ENCODE measurements around the gene VGLL4. TPM values are rescaled to one million over a fixed set of nuclear protein-coding genes. Genes with fewer than 3 reads are reported as not detected.

The VGLL4 gene
- total RNA-seq, 1 donor: 94.2 TPM

GRCh38 chr3:11564577-11565001 is 79.1 kb downstream of the VGLL4 start:
- DNase-seq (ENCODE audit: low read depth): no peak
- TF ChIP-seq CTCF (IDR thresholded peaks at IDR 0.05; ENCODE audit: insufficient read depth, low read length): no peak
- no peak overlapping the region for H3K4me3 ChIP-seq (ENCODE audit: low read depth, low read length)

GRCh38 chr3:11563865-11564185 is 79.9 kb downstream of the VGLL4 start:
- TF ChIP-seq CTCF (IDR thresholded peaks at IDR 0.05; ENCODE audit: insufficient read depth, low read length): no peak
- no peak for DNase-seq (ENCODE audit: low read depth)

GRCh38 chr3:11563159-11563864 is 80.4 kb downstream of the VGLL4 start:
- no peak overlapping the region for H3K4me3 ChIP-seq (ENCODE audit: low read depth, low read length)
- no peak for TF ChIP-seq CTCF (IDR thresholded peaks at IDR 0.05; ENCODE audit: insufficient read depth, low read length)
- no peak for DNase-seq (ENCODE audit: low read depth)

More at GRCh38 chr3:11563865-11564185, 79.9 kb downstream of the VGLL4 start:
- no peak overlapping the region for H3K4me3 ChIP-seq (ENCODE audit: low read depth, low read length)

- H3K4me3 ChIP-seq (ENCODE audit: low read depth, low read length): no peak overlapping the region
- no peak for DNase-seq (ENCODE audit: low read depth)
- TF ChIP-seq CTCF (IDR thresholded peaks at IDR 0.05; ENCODE audit: insufficient read depth, low read length): no peak
Measured at GRCh38 chr3:11562277-11562881, 81.3 kb downstream of the VGLL4 start.

- TF ChIP-seq CTCF (IDR thresholded peaks at IDR 0.05; ENCODE audit: insufficient read depth, low read length): no peak
Measured at GRCh38 chr3:11560746-11561145, 83.0 kb downstream of the VGLL4 start.

GRCh38 chr3:11559816-11560633 is 83.7 kb downstream of the VGLL4 start:
- no peak for TF ChIP-seq CTCF (IDR thresholded peaks at IDR 0.05; ENCODE audit: insufficient read depth, low read length)
- no peak overlapping the region for H3K4me3 ChIP-seq (ENCODE audit: low read depth, low read length)
- DNase-seq (ENCODE audit: low read depth): no peak

More at GRCh38 chr3:11560746-11561145, 83.0 kb downstream of the VGLL4 start:
- DNase-seq (ENCODE audit: low read depth): no peak
- H3K4me3 ChIP-seq (ENCODE audit: low read depth, low read length): no peak overlapping the region
